CD8-positive, alpha-beta memory T cell (primary cell): ENCODE results near the gene PPP1R7. TPM values are rescaled to one million over a fixed set of nuclear protein-coding genes. Genes with fewer than 3 reads are reported as not detected.

Experiments used
- CTCF ChIA-PET: fragments of 350-600 bp; sonication (Branson Sonifier 250); formaldehyde crosslinking; loops from one replicate; lab custom pipeline; 2021; ENCODE audit warnings: antibody characterized with exemption; lab: Charles Lee
- POLR2A ChIA-PET: fragments of 350-600 bp; sonication (Branson Sonifier 250); formaldehyde crosslinking; loops from one replicate; lab custom pipeline; 2021; ENCODE audit warnings: antibody characterized with exemption; lab: Charles Lee
- DNase-seq, 5 donors: peaks; one replicate each; pipeline versions ENCODE4 v3.0.0 to v3.0.0-alpha.2; 2020 to 2022; ENCODE audit warnings: mixed read lengths in 1 of 5
- H3K27ac ChIP-seq: one replicate; pipeline ENCODE4 v1.7.0; 2013; ENCODE audit warnings: low read depth, mild to moderate bottlenecking, low read length, moderate library complexity
- H3K27me3 ChIP-seq: 2 replicates; pipeline ENCODE4 v1.7.0; 2013; ENCODE audit warnings: low read length, mild to moderate bottlenecking; ENCODE audit not compliant: insufficient read depth, poor library complexity, severe bottlenecking
- H3K36me3 ChIP-seq: 2 replicates; pipeline ENCODE4 v1.7.0; 2013; ENCODE audit warnings: mild to moderate bottlenecking, low read length, moderate library complexity; ENCODE audit not compliant: insufficient read depth
- H3K4me1 ChIP-seq: 2 replicates; pipeline ENCODE4 v1.7.0; 2013; ENCODE audit warnings: mild to moderate bottlenecking, low read length, moderate library complexity; ENCODE audit not compliant: insufficient read depth
- H3K4me3 ChIP-seq: 2 replicates; pipeline ENCODE4 v1.7.0; 2013; ENCODE audit warnings: mild to moderate bottlenecking, low read length
- H3K9me3 ChIP-seq: 2 replicates; pipeline ENCODE4 v1.7.0; 2013; ENCODE audit warnings: mild to moderate bottlenecking, low read length
- H3K27ac Mint-ChIP-seq, 8 donors: one replicate each; pipeline ENCODE4 v1.8.0; 2020 to 2021; ENCODE audit warnings: mixed read lengths in 8 of 8, mild to moderate bottlenecking in 6 of 8, inconsistent platforms in 3 of 8, moderate library complexity in 3 of 8
- H3K27me3 Mint-ChIP-seq, 2 donors: one replicate each; pipeline ENCODE4 v1.8.0; 2020 to 2021; ENCODE audit warnings: mixed read lengths in 2 of 2, mild to moderate bottlenecking in 1 of 2, moderate library complexity in 1 of 2
- H3K36me3 Mint-ChIP-seq, 3 donors: one replicate each; pipeline ENCODE4 v1.8.0; 2020 to 2021; ENCODE audit warnings: mixed read lengths in 3 of 3, inconsistent platforms in 1 of 3, mild to moderate bottlenecking in 1 of 3
- H3K4me1 Mint-ChIP-seq, 3 donors: one replicate each; pipeline ENCODE4 v1.8.0; 2020 to 2021; ENCODE audit warnings: mixed read lengths in 3 of 3, inconsistent platforms in 1 of 3, mild to moderate bottlenecking in 1 of 3
- H3K4me3 Mint-ChIP-seq, 7 donors: one replicate each; pipeline ENCODE4 v1.8.0; 2020 to 2021; ENCODE audit warnings: mixed read lengths in 7 of 7, mild to moderate bottlenecking in 6 of 7, moderate library complexity in 4 of 7, inconsistent platforms in 2 of 7
- H3K9me3 Mint-ChIP-seq, 5 donors: one replicate each; pipeline ENCODE4 v1.8.0; 2020 to 2022; ENCODE audit warnings: mixed read lengths in 5 of 5, mild to moderate bottlenecking in 3 of 5, moderate library complexity in 2 of 5, inconsistent platforms in 1 of 5
- polyA plus RNA-seq: library from polyadenylated mRNA; unstranded; fragments of 300-500 nt; fragmentation: Illumina TruSeq; gene quantifications from one replicate; pipeline ENCODE4 v1.2.3, GENCODE V29; 2021
- total RNA-seq, 2 experiments: library from RNA; stranded (reverse); gene quantifications; one replicate each; pipeline ENCODE4 v1.2.3, GENCODE V29; 2021

PPP1R7 gene
- total and polyA plus RNA-seq, 3 experiments from 2014 or later: 82.6 to 132 (median 87.2) TPM

DNA sequence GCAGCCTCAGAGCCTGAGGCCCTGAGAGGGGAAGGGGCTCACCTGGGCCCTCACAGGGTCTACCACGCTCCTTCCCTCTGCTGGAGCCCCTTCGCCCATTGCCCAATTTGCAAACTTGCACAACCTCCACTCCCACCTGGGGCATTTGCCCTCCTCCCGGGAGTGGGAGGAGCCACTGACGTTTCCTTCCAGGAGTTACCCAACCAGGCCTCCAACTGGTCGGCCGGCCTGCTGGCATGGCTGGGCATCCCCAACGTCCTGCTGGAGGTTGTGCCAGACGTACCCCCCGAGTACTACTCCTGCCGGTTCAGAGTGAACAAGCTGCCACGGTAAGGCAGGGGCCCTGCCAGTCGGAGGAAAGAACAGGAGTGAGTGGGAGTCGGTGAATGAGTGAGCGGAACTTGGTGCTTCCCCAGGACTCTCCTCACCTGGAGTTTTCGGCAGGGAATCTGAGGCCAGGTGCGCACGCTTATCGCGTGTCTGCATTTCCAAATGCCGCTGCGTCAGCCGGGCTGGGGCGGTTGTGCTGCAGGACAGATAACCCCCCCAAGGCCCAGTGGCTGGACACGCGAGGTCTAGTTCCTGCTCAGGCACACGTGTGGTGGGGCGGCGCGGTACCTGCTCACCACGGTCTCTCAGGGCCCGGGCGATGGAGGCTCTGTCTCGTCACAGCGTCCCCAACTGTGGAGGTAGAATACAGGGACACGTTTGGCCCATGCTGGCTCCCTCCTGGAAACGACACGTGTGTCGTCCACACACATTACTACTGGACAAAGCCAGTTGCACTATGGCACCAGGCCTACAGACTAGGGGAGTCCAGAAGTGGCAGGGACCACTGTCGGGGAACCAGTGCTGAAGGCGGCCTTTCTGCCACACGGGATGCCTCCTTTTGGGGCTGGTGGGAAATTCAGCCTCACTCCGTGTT is 49.9 kb downstream of the PPP1R7 start:
- Histone ChIP-seq H3K4me1 (no peaks in the 10 kb centered on the region), H3K27me3 (no peaks in the 10 kb centered on the region), H3K9me3 (no peaks in the 10 kb centered on the region), H3K27ac (no peak overlapping the region), H3K4me3 (no peak overlapping the region), H3K36me3 (no peaks in the 10 kb centered on the region)
- H3K4me1 Mint-ChIP-seq: no peaks in the 10 kb centered on the region
- ChIA-PET CTCF (no interaction called here), POLR2A (no interaction called here)
- no peaks in the 10 kb centered on the region for H3K36me3 Mint-ChIP-seq
- no peaks in the 10 kb centered on the region for H3K27me3 Mint-ChIP-seq
- no peaks in the 10 kb centered on the region for H3K9me3 Mint-ChIP-seq
- no peak overlapping the region for H3K4me3 Mint-ChIP-seq
- H3K27ac Mint-ChIP-seq: no peak overlapping the region
- DNase-seq: no peak

DNA sequence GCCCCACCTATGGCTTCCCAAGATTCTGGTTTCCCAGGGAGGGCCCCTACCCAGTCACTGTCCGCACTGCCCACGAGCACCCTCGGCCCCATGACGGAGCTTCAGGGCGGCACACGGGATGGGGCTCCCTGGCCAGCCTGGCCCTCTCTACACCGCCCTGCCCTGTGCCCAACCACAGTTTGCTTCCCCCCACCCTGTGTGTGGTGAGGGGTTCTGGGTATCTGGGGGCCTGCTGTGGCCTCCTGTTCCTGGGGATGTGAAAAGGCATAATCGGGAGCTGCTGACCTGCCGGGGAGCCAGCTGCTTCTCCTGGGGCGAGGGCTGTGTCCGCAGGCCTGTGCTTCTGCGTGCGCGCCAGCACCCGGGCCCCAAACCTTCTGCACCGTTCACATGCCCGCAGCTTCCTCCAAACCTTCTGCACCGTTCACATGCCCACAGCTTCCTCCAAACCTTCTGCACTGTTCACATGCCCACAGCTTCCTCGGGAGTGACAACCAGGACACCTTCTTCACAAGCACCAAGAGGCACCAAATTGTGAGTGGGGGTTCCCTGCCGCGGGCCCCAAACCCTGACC is 50.6 kb downstream of the PPP1R7 start:
- no peaks in the 10 kb centered on the region for H3K36me3 ChIP-seq
- ChIA-PET CTCF (no interaction called here), POLR2A (no interaction called here)
- no peak overlapping the region for H3K27ac Mint-ChIP-seq
- no peaks in the 10 kb centered on the region for H3K4me1 Mint-ChIP-seq
- no peaks in the 10 kb centered on the region for H3K36me3 Mint-ChIP-seq
- H3K9me3 ChIP-seq: no peaks in the 10 kb centered on the region
- H3K4me1 ChIP-seq: no peaks in the 10 kb centered on the region
- no peak overlapping the region for H3K4me3 ChIP-seq
- no peak for DNase-seq
- no peaks in the 10 kb centered on the region for H3K9me3 Mint-ChIP-seq
- H3K27me3 ChIP-seq: no peaks in the 10 kb centered on the region
- no peak overlapping the region for H3K4me3 Mint-ChIP-seq
- H3K27ac ChIP-seq: no peak overlapping the region
- H3K27me3 Mint-ChIP-seq: no peaks in the 10 kb centered on the region

DNA sequence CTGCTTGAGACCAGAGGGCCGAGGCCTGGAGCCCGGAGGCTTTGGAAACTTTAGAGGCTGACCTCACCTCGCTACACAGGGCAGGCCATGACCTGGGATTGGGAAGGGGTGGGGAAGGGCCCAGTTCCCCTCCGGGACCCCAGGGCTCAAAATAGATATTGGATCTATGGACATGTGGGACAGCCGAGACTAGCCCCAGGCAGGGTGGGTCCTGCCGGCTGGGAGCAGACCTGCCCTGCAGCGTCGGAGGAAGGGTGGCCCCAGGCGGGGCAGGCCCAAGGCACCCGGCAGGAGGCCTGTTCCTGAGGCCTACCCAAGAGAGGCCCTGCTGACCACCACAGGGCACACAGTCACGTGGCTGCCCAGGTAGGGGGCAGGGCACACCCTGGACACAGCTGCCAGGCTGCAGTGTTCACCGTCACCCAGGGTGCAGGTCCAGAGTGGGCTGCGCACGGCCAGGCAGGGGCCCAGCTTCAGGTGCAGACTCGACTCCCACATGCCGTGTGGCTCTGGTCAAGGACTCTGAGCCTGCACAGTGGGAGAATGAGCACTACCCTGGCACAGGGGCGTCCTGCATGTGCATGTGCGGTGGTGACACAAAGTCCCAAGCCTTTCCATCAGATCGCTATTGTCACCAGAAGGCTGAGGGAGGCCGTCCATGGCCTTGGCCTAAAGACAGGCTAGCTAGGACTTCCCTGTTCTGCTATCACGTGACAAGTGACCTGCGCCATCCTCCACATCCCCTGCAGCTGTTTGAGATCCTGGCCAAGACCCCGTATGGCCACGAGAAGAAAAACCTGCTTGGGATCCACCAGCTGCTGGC is 51.4 kb downstream of the PPP1R7 start:
- Histone ChIP-seq H3K4me3 (no peak overlapping the region), H3K4me1 (no peaks in the 10 kb centered on the region), H3K36me3 (no peaks in the 10 kb centered on the region), H3K27ac (no peak overlapping the region), H3K27me3 (no peaks in the 10 kb centered on the region), H3K9me3 (no peaks in the 10 kb centered on the region)
- H3K4me1 Mint-ChIP-seq: no peaks in the 10 kb centered on the region
- CTCF ChIA-PET: interaction anchor here (1.2 kb wide), 1 partner anchor 687 kb away, joined by 3 read pairs; no protein-coding TSS in a partner anchor
- H3K9me3 Mint-ChIP-seq: no peaks in the 10 kb centered on the region
- no peaks in the 10 kb centered on the region for H3K27me3 Mint-ChIP-seq
- H3K27ac Mint-ChIP-seq: no peak overlapping the region
- DNase-seq: no peak
- H3K36me3 Mint-ChIP-seq: no peaks in the 10 kb centered on the region
- no peak overlapping the region for H3K4me3 Mint-ChIP-seq
- POLR2A ChIA-PET: no interaction called here

DNA sequence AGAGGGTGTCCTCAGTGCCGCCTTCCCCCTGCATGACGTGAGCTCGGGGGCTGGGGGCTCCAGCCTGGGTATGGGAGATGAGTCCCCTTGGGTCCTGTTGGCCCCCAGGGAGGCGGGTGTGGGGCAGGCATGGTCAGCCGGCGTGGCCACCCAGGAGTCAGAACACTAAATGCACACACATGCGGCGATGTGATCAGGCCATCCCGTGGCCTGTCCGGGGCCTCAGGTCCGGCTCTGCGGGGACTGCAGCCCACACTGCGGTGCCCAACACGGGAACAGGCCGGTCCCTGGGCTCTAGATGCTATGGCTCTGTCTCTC is 52.0 kb downstream of the PPP1R7 start:
- Mint-ChIP-seq H3K4me3 (no peak overlapping the region), H3K9me3 (no peaks in the 10 kb centered on the region), H3K4me1 (no peaks in the 10 kb centered on the region), H3K36me3 (no peaks in the 10 kb centered on the region), H3K27ac (no peak overlapping the region), H3K27me3 (no peaks in the 10 kb centered on the region)
- H3K27me3 ChIP-seq: no peaks in the 10 kb centered on the region
- no peak for DNase-seq
- no peaks in the 10 kb centered on the region for H3K36me3 ChIP-seq
- H3K4me3 ChIP-seq: no peak overlapping the region
- no peaks in the 10 kb centered on the region for H3K9me3 ChIP-seq
- no peak overlapping the region for H3K27ac ChIP-seq
- POLR2A ChIA-PET: no interaction called here
- H3K4me1 ChIP-seq: no peaks in the 10 kb centered on the region
- CTCF ChIA-PET: interaction anchor here (1.2 kb wide), 1 partner anchor 688 kb away, joined by 3 read pairs; no protein-coding TSS in a partner anchor

DNA sequence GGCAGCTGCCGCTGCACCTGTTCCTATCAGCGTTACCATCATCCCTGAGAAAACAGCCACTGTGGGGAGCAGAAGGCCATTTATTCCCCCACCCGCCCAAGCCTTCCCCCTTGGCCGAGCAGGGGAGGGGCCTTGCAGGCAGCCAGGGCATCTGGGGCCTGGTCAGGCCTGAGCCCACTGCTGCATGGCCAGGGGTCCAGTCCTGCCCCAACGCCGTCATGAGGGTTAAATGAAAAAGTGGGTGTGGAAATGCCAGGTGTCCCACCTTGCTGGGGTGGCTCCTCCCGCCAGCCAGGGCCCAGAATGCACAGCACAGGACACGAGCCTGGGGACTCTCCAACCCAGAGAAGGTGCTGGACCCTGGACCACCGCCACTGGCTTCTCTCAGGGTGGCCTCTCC is 52.4 kb downstream of the PPP1R7 start:
- Mint-ChIP-seq H3K36me3 (no peaks in the 10 kb centered on the region), H3K4me1 (no peaks in the 10 kb centered on the region)
- POLR2A ChIA-PET: no interaction called here

DNA sequence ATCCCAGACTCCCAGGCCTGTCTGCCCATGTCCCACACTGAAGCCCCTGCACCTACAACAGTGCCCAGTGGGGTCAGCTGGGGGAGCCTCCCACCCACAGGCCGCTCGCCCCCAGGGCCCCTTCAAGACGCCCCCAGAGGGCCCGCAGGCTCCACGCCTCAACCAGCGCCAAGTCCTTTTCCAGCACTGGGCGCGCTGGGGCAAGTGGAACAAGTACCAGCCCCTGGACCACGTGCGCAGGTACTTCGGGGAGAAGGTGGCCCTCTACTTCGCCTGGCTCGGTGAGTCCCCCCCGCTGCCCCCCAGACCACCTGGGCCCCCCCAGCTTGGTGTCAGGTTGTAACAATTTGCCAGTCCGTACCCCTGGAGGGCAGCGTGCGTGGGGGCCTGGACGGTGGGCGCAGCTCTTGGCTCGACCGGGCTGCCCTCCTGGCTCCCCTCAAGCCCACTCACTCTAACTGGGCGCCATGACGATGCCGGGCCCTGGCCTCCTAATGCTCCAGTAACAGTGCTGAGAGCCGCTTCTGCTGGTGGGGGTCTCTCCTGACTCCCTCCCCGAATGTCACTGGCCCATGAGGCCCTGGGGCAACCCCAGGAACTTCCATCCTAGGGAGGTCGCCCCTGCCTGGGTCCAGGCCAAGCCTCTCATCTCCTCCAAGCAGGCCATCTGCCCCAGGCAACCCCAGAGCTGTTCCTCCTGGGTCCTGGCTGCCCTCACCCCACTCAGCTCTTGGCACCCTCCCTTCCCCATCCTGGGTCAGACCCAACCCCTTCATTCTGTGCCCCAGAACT is 53.1 kb downstream of the PPP1R7 start:
- Histone ChIP-seq H3K27ac (no peak overlapping the region), H3K27me3 (no peaks in the 10 kb centered on the region), H3K9me3 (no peaks in the 10 kb centered on the region), H3K4me1 (no peaks in the 10 kb centered on the region), H3K36me3 (no peaks in the 10 kb centered on the region), H3K4me3 (no peak overlapping the region)
- ChIA-PET POLR2A (no interaction called here), CTCF (no interaction called here)
- Mint-ChIP-seq H3K4me1 (no peaks in the 10 kb centered on the region), H3K4me3 (no peak overlapping the region), H3K36me3 (no peaks in the 10 kb centered on the region), H3K27ac (no peak overlapping the region), H3K27me3 (peaks cover 0 to 2% of the 10 kb centered on the region in 2 donors), H3K9me3 (no peaks in the 10 kb centered on the region)
- DNase-seq: no peak

More for the DNA sequence above, 52.4 kb downstream of the PPP1R7 start:
- no peaks in the 10 kb centered on the region for H3K9me3 Mint-ChIP-seq
- no peaks in the 10 kb centered on the region for H3K4me1 ChIP-seq
- no peak overlapping the region for H3K4me3 Mint-ChIP-seq
- H3K36me3 ChIP-seq: no peaks in the 10 kb centered on the region
- H3K27me3 ChIP-seq: no peaks in the 10 kb centered on the region
- H3K4me3 ChIP-seq: no peak overlapping the region
- H3K27ac Mint-ChIP-seq: no peak overlapping the region
- no peak overlapping the region for H3K27ac ChIP-seq
- DNase-seq: no peak
- no peaks in the 10 kb centered on the region for H3K9me3 ChIP-seq
- CTCF ChIA-PET: interaction anchor here (1.2 kb wide), 1 partner anchor 688 kb away, joined by 3 read pairs; no protein-coding TSS in a partner anchor
- peaks cover 0 to 1% of the 10 kb centered on the region in 2 donors for H3K27me3 Mint-ChIP-seq

DNA sequence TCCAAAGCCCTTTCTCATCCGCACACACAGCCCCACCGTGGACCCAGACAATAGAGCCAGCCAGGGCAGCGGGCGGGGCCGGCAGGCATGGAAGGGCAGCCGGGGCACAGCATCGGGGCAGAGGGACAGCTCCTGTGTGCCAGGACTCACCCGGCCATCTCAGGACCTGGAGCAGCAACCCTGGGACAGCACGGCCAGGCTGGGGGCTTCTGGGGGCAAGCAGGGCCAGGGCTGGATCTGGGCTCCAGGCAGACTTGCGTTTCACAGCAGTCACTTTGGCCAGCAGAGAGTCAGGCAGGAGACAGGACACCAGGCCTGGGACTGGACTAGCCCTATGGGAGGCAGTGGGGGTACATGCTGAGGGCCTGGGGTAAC is 53.7 kb downstream of the PPP1R7 start:
- ChIA-PET CTCF (no interaction called here), POLR2A (no interaction called here)
- Histone ChIP-seq H3K27me3 (no peaks in the 10 kb centered on the region), H3K4me1 (no peaks in the 10 kb centered on the region), H3K27ac (no peak overlapping the region), H3K36me3 (no peaks in the 10 kb centered on the region), H3K9me3 (no peaks in the 10 kb centered on the region), H3K4me3 (no peak overlapping the region)
- H3K9me3 Mint-ChIP-seq: no peaks in the 10 kb centered on the region
- peaks cover 0 to 2% of the 10 kb centered on the region in 2 donors for H3K27me3 Mint-ChIP-seq
- DNase-seq: no peak
- H3K4me3 Mint-ChIP-seq: no peak overlapping the region
- no peaks in the 10 kb centered on the region for H3K4me1 Mint-ChIP-seq
- no peak overlapping the region for H3K27ac Mint-ChIP-seq
- H3K36me3 Mint-ChIP-seq: no peaks in the 10 kb centered on the region
